GM18951 (cell line): ENCODE measurements around the gene CLBA1.

ENCODE experiments used
- POLR2A ChIP-seq: IDR thresholded peaks from 4 replicates; pipeline ENCODE4 v1.6.1; 2011; ENCODE audit warnings: mild to moderate bottlenecking; ENCODE audit not compliant: insufficient read length, insufficient read depth; ENCODE audit errors: extremely low read depth
- in situ Hi-C: fragments of 300-500 bp; cut with MboI; formaldehyde crosslinking; loops from one replicate; pipeline ENCODE4 v1.12.0; 2022; ENCODE audit warnings: low sequenced_read_pairs, mixed read lengths, inconsistent platforms; ENCODE audit not compliant: unreplicated experiment

Gene CLBA1

DNA sequence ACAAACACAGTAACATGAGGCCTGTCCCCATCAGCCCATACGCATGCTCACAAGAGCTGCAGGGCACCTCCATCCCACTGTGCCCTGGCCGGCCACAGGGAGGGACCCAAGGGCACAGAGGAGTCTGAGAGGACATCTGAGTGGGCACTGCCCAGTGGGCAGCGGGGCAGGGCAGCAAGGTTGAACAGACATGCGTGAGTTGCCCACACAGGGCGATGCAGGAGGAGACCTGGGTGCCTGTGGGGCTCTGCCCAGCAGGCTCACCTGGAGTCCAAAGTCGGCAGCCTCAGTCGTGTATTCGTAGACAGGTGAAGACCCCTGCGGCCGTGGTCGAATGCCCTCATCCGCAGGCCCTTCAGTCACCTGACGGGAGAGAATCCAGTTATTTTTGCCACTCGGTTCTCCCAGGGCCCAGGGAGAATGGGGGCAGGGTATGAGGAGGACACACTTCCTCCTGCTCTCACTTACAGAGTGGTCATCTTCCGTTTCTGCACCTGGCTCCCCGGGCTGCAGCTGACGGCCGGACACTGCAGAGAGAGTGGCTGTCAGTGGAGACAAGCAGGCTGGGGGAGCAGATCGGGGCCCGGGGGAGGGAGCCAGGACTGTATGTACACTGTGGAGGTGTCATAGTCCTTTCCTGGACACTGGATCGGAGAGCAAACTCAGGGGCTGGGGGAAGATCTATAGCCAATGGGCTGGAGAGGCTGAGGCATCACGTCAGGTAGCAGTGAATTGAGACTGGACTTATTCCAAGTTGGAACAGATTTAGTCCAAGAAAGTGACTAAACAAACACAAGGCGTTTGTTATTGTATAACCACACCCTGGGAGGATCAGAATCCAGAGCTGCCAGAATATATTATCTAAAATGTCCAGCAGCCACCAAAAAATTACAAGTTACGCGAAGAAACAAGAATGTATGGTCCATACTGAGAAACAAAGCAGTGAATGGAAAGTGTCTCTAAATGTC lies 28.2 kb upstream of the CLBA1 start:
- TF ChIP-seq POLR2A: no peak
- in situ Hi-C loops: no loop called here

- no peak for TF ChIP-seq POLR2A
- in situ Hi-C loops: no loop called here
These were observed 21.0 kb upstream of the CLBA1 start for GRCh38 chr14:104964546-104964945.

- no peak for TF ChIP-seq POLR2A
- in situ Hi-C loops: no loop called here
These were observed 19.9 kb upstream of the CLBA1 start for GRCh38 chr14:104965561-104966231.

- TF ChIP-seq POLR2A: no peak
These were observed 19.2 kb upstream of the CLBA1 start for GRCh38 chr14:104966261-104966865.

GRCh38 chr14:104966981-104967385 lies 18.6 kb upstream of the CLBA1 start:
- TF ChIP-seq POLR2A: no peak
- in situ Hi-C loops: no loop called here

More at GRCh38 chr14:104966261-104966865, 19.2 kb upstream of the CLBA1 start:
- in situ Hi-C loops: no loop called here

DNA sequence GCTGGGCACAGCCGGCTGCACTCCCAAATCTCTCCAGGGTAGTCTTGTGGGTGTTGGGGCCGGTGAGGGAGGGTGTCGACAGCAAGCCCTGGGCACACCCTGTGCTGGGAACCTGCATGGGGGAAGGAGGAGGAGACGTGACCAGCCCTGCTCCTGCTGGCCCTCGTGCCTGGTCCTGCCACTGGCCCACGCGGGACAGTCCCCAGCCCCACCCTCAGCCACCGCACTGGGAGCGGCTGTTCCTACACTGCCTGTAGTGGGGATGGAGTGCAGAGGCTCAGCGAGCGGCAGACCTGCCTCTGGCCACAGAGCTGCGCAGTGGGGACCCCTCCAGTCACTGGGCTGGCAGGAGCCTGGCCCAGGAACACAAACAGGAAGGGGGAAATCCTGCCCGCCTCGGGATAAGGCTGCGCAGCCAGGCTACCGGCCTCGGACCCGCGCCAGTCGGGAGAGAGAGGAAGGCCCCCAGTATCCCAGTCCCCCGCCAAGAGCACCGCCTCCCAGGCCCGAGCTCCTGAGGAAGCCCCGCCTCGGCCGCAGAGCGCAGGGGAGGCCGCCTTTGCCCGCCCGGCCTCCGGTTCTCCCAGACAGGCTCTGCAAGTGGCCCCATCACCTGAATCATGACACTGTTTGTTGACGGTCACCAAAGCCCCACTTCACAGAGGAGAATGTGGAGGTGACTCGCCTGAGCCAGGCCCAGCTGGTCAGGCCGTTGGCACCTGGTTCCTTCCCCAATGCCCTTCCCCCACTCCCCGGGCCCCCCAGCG lies 18.0 kb upstream of the CLBA1 start:
- in situ Hi-C loops: no loop called here
- no peak for TF ChIP-seq POLR2A

DNA sequence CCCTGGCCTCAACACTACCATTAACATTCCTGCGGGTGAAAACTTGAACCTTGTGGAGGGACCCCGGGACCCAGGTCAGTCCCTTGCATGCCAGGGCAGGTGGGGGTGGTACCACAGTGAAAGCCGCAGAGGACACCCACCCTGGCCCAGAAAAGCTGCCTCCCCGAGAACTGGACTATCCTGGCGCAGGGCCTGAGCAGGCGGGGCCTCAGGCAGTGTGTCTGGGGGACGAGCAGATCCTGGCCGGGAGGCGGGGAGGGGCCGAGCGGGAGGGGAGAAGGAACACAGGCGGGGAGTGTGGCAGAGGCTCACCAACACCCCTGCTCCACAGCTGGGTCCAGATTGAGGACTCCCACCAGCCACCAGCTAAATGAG lies 17.4 kb upstream of the CLBA1 start:
- in situ Hi-C loops: no loop called here
- no peak for TF ChIP-seq POLR2A

- TF ChIP-seq POLR2A: no peak
- in situ Hi-C loops: no loop called here
These were observed 16.8 kb upstream of the CLBA1 start for GRCh38 chr14:104968541-104969401.

GRCh38 chr14:104969741-104970230 lies 15.8 kb upstream of the CLBA1 start:
- in situ Hi-C loops: loop anchor here (5.0 kb wide), 1 partner anchor 78 kb away; no protein-coding TSS in a partner anchor
- TF ChIP-seq POLR2A: no peak

DNA sequence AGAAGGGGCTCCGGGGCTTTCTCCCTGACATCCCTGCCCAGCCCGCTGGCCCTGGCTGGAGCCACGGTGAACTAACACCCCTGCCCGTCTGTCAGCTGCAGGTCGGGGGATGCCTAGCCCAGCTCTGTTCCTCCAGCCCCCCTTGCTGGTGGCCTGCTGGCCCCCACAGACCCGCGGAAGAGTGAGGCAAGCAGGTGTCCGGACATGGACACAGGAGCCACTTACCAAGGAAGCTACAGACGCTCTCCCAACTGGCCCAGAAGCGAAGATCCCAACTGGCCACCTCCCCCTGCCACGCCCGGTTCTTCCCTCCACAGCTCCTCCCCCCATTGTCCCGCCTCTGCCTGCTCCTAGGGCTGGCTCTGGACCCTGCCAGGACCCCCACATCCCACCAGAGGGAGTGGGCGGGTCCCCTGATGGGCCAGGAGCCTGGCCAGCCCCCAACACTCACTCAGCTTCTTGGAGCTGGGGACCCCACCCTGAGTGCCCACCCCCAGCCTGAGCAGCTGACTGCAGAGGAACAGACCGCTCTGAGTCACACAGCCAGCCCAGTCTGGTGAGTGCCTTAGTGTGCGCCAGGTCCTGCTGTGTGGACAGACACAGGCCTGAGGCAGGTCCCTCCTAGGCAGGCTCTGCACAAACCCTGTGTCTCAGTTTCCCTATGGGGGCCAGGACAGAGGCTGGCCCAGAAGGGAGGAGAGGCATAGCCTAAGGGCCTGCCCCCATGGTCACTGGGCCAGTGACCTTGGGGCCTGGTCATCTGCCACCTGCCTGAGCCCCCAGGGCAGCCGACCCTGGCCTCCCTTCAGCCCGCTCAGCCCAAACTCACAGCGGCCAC lies 15.1 kb upstream of the CLBA1 start:
- TF ChIP-seq POLR2A: no peak
- in situ Hi-C loops: loop anchor here (5.0 kb wide), 1 partner anchor 77 kb away; no protein-coding TSS in a partner anchor
